Stimulated activated naive CD8-positive, alpha-beta T cell treated with anti-CD3 and anti-CD28 coated beads, Interleukin-15, Interleukin-2, amounts not matched to agents 100 ng/mL and 50 ng/mL, for 24 hours (primary cell): ENCODE measurements around the gene GNG5.
"Not testable (repeated sequence)": the region's sequence is repeated elsewhere in the genome, so short reads cannot be mapped to it uniquely, and the experiment has no call there.

ENCODE experiments used
- H3K27ac Mint-ChIP-seq: one replicate; pipeline ENCODE4 v1.8.0; 2021; ENCODE audit warnings: mild to moderate bottlenecking, mixed read lengths
- H3K27me3 Mint-ChIP-seq: one replicate; pipeline ENCODE4 v1.8.0; 2021; ENCODE audit warnings: mixed read lengths
- H3K36me3 Mint-ChIP-seq: one replicate; pipeline ENCODE4 v1.8.0; 2021; ENCODE audit warnings: low read depth, mixed read lengths
- H3K4me1 Mint-ChIP-seq: one replicate; pipeline ENCODE4 v1.8.0; 2021; ENCODE audit warnings: low read depth, mixed read lengths
- H3K4me3 Mint-ChIP-seq: one replicate; pipeline ENCODE4 v1.8.0; 2021; ENCODE audit warnings: mild to moderate bottlenecking, mixed read lengths
- H3K9me3 Mint-ChIP-seq: one replicate; pipeline ENCODE4 v1.8.0; 2021; ENCODE audit warnings: mixed read lengths

GNG5 gene

GRCh38 chr1:84462118-84462517 lies 44.3 kb downstream of the GNG5 start:
- no peaks in the 10 kb centered on the region for H3K4me1 Mint-ChIP-seq
- H3K27me3 Mint-ChIP-seq = peaks cover 25% of the 10 kb centered on the region
- H3K9me3 Mint-ChIP-seq = no peaks in the 10 kb centered on the region
- no peak overlapping the region for H3K27ac Mint-ChIP-seq
- no peaks in the 10 kb centered on the region for H3K36me3 Mint-ChIP-seq
- no peak overlapping the region for H3K4me3 Mint-ChIP-seq

DNA sequence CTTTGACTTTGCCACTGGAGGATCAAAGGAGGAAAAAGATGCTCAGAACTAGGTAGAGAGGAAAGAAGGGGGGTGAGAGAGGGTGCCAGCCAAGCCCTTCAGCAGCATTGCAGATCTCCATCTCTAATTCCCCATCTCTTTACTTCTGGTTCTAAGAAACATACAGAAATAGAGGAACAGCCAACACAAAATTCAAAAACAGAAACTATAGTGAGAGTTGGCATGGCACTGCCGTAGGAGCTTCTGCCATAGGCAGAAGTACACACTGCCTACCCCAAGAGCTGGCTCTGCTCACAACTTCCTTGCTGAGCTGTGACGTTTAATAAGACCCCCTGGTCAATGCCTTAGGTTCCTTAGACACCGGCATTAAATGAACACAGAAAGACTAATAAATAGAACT lies 53.9 kb downstream of the GNG5 start:
- no peaks in the 10 kb centered on the region for H3K4me1 Mint-ChIP-seq

DNA sequence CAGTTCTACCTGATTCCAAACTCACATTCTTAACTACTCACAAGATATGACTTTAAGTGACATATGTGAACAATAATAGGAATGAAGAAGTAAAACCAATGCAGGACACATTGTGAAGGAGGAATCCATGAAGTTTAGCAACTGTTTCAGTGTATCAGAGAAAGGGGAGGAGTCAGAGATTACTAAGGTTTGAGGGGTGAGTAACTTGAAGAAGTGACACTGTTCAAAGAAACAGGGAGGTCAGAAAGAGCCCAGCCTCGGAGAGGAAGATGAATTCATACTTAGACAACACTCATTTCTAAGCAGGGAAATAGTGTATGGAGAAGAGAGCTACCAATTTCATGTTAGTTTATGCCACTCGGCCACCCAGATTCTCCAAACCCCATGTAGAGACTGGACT lies 55.5 kb downstream of the GNG5 start:
- Mint-ChIP-seq H3K36me3 (no peaks in the 10 kb centered on the region), H3K27ac (no peak overlapping the region), H3K27me3 (peaks cover 13% of the 10 kb centered on the region), H3K4me3 (no peak overlapping the region), H3K9me3 (no peaks in the 10 kb centered on the region), H3K4me1 (no peaks in the 10 kb centered on the region)

More for the DNA sequence above, 53.9 kb downstream of the GNG5 start:
- Mint-ChIP-seq H3K9me3 (no peaks in the 10 kb centered on the region), H3K36me3 (no peaks in the 10 kb centered on the region), H3K4me3 (no peak overlapping the region), H3K27ac (no peak overlapping the region), H3K27me3 (peaks cover 19% of the 10 kb centered on the region)

GRCh38 chr1:84448704-84449103 lies 57.7 kb downstream of the GNG5 start:
- not testable (repeated sequence) for H3K27ac Mint-ChIP-seq, H3K9me3 Mint-ChIP-seq, H3K36me3 Mint-ChIP-seq, H3K4me1 Mint-ChIP-seq, H3K4me3 Mint-ChIP-seq, H3K27me3 Mint-ChIP-seq
